HEK293 (cell line): Measurements from ENCODE around the gene LRRC10B.

Experiments
- CTCF ChIP-seq: fragments of 450-650 bp; formaldehyde crosslinking; IDR thresholded peaks from 2 replicates; pipeline ENCODE4 v1.5.1; 2016; ENCODE audit warnings: missing biosample characterization, missing genetic modification characterization
- HOXA7 ChIP-seq: sonication (generic); formaldehyde crosslinking; IDR thresholded peaks from 2 replicates; pipeline ENCODE4 v1.8.1; 2022; ENCODE audit warnings: missing genetic modification reagents, borderline replicate concordance
- PATZ1 ChIP-seq: fragments of 450-650 bp; formaldehyde crosslinking; IDR thresholded peaks from 2 replicates; pipeline ENCODE4 v1.5.1; 2016; ENCODE audit warnings: missing biosample characterization, missing genetic modification characterization
- RBAK ChIP-seq: fragments of 450-650 bp; formaldehyde crosslinking; IDR thresholded peaks from 2 replicates; pipeline ENCODE4 v1.5.1; 2016; ENCODE audit warnings: missing biosample characterization, missing genetic modification characterization
- ZBTB1 ChIP-seq: fragments of 450-650 bp; formaldehyde crosslinking; IDR thresholded peaks from 2 replicates; pipeline ENCODE4 v1.5.1; 2016; ENCODE audit warnings: missing biosample characterization, missing genetic modification characterization
- ZBTB20 ChIP-seq: fragments of 450-650 bp; formaldehyde crosslinking; IDR thresholded peaks from 2 replicates; pipeline ENCODE4 v1.5.1; 2016; ENCODE audit warnings: missing biosample characterization, missing genetic modification characterization
- ZBTB21 ChIP-seq: fragments of 450-650 bp; formaldehyde crosslinking; IDR thresholded peaks from 2 replicates; pipeline ENCODE4 v1.5.1; 2017; ENCODE audit warnings: missing biosample characterization, missing genetic modification characterization
- ZBTB26 ChIP-seq: fragments of 450-650 bp; formaldehyde crosslinking; optimal IDR thresholded peaks from 2 replicates; pipeline ENCODE3; 2016; ENCODE audit warnings: missing biosample characterization, mild to moderate bottlenecking, missing genetic modification characterization
- ZNF121 ChIP-seq: fragments of 450-650 bp; formaldehyde crosslinking; IDR thresholded peaks from 2 replicates; pipeline ENCODE4 v1.5.1; 2016; ENCODE audit warnings: missing biosample characterization, missing genetic modification characterization
- ZNF624 ChIP-seq: fragments of 450-650 bp; formaldehyde crosslinking; IDR thresholded peaks from 2 replicates; pipeline ENCODE4 v1.5.1; 2017; ENCODE audit warnings: missing biosample characterization, missing genetic modification characterization
- ZNF777 ChIP-seq: fragments of 450-650 bp; formaldehyde crosslinking; IDR thresholded peaks from 2 replicates; pipeline ENCODE4 v1.5.1; 2017; ENCODE audit warnings: missing biosample characterization, missing genetic modification characterization, borderline replicate concordance
- TF ChIP-seq, protein P1 (sequence below): fragments of 450-650 bp; formaldehyde crosslinking; IDR thresholded peaks from 2 replicates; pipeline ENCODE4 v1.5.1; 2017; ENCODE audit warnings: missing biosample characterization, missing genetic modification characterization

DNA sequence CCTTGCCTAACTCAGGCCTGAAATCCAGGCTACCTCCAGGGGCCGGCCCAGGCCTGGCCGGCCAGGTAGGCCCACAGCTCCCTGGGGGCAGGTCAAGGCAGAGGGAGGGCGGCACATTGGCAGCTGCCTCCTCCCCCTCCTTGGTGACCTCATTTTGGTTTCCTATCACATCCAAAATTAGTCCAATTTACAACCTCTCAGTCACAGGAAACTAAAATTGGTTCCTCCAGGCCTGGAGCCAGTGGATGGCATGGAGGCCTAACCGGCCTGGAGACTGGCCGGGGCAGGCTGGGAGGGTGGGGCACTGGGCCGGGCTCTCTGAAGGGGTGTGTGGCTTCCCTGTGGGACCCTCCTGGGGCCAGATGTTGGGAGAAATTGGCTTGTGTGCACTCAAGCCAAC lies 35.9 kb downstream of the LRRC10B start:
- no peak for TF ChIP-seq ZNF624 (tag by site-specific recombination)
- no peak for TF ChIP-seq CTCF (tag by site-specific recombination)
- no peak for TF ChIP-seq HOXA7 (CRISPR knock-in tag)
- TF ChIP-seq, protein P1, sequence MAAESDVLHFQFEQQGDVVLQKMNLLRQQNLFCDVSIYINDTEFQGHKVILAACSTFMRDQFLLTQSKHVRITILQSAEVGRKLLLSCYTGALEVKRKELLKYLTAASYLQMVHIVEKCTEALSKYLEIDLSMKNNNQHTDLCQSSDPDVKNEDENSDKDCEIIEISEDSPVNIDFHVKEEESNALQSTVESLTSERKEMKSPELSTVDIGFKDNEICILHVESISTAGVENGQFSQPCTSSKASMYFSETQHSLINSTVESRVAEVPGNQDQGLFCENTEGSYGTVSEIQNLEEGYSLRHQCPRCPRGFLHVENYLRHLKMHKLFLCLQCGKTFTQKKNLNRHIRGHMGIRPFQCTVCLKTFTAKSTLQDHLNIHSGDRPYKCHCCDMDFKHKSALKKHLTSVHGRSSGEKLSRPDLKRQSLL (tag by site-specific recombination): no peak
- no peak for TF ChIP-seq ZNF777
- TF ChIP-seq ZBTB20 (tag by site-specific recombination): no peak
- TF ChIP-seq ZBTB1 (tag by site-specific recombination): no peak
- no peak for TF ChIP-seq PATZ1 (tag by site-specific recombination)
- no peak for TF ChIP-seq ZBTB26 (tag by site-specific recombination)
- no peak for TF ChIP-seq ZNF121 (tag by site-specific recombination)
- TF ChIP-seq RBAK: no peak
- no peak for TF ChIP-seq ZBTB21 (tag by site-specific recombination)
